Esophagus squamous epithelium (tissue), 4 donors: ENCODE measurements around the gene ARAP2.

ENCODE experiments used
- POLR2A ChIP-seq, 4 donors: fragments of 450-650 bp; IDR thresholded peaks; one replicate each; pipeline ENCODE4 v1.6.1; 2017; ENCODE audit warnings: antibody characterized with exemption in 4 of 4, mild to moderate bottlenecking in 4 of 4, moderate library complexity in 3 of 4
- TF ChIP-seq, protein P1 (sequence below), 6 experiments: fragments of 450-650 bp in 4 of 6; fragments of 200-600 bp in 2 of 6; sonication (generic) in 2 of 6; IDR thresholded peaks; one replicate each; pipeline ENCODE4 v1.5.1; 2016 to 2019; ENCODE audit warnings: antibody characterized with exemption in 6 of 6, mild to moderate bottlenecking in 4 of 6, moderate library complexity in 4 of 6

DNA sequence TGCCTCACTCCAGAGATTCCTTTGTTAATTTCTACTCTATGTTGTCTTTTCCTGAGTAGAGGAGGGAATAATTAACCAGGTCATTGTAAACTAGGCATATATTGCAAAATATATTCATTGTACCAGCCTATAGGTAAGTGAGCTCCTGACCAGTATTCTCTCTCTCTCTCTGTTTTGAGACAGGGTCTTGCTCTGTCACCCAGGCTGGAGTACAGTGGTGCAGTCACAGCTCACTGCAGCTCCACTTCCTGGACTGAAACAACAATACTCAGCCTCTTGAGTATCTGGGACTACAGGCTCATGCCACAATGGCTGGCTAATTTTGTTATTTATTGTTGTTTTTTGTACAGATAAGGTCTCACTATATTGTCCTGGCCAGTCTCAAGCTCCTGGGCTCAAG, 198.3 kb downstream of the ARAP2 start:
- TF ChIP-seq POLR2A (IDR thresholded peaks at IDR 0.05), result no peak
- TF ChIP-seq, protein P1, sequence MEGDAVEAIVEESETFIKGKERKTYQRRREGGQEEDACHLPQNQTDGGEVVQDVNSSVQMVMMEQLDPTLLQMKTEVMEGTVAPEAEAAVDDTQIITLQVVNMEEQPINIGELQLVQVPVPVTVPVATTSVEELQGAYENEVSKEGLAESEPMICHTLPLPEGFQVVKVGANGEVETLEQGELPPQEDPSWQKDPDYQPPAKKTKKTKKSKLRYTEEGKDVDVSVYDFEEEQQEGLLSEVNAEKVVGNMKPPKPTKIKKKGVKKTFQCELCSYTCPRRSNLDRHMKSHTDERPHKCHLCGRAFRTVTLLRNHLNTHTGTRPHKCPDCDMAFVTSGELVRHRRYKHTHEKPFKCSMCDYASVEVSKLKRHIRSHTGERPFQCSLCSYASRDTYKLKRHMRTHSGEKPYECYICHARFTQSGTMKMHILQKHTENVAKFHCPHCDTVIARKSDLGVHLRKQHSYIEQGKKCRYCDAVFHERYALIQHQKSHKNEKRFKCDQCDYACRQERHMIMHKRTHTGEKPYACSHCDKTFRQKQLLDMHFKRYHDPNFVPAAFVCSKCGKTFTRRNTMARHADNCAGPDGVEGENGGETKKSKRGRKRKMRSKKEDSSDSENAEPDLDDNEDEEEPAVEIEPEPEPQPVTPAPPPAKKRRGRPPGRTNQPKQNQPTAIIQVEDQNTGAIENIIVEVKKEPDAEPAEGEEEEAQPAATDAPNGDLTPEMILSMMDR (IDR thresholded peaks at IDR 0.05), result no peak
